NCI-H1105 treated with DMSO at 0.1 percent for 48 hours (cell line): ENCODE results near the gene CCDC54.
"Not testable (repeated sequence)": the region's sequence is repeated elsewhere in the genome, so short reads cannot be mapped to it uniquely, and the experiment has no call there.

Experiments
- DNase-seq: peaks from one replicate; lab custom pipeline; 2025; lab: John Stamatoyannopoulos, UW

Gene CCDC54

DNA sequence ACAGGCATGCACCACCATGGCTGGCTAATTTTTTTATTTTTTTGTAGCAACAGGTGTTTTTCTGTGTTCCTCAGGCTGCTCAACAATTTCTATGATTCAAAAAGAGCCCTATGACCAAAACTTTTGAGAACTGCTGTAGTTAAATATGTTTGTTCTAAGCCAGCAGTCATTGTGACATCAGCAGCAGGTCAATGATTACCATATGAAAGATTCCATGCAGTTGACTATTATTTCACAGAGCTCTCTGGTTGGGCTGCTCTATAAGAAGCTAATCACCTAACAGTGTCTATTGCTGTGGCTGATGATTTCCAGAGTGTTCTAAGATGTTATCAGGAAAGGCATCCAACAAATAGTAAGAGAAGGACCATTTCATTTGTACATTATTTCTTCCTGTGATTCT is at the start of gene CCDC54:
CCDC54 (plus strand) TSS at position 289 of the 400 bp plus-strand sequence. CDS start 149 bp downstream, outside the sequence.
- no peak for DNase-seq

GRCh38 chr3:107328069-107328468 is 49.2 kb upstream of the CCDC54 start:
- no peak for DNase-seq

DNA sequence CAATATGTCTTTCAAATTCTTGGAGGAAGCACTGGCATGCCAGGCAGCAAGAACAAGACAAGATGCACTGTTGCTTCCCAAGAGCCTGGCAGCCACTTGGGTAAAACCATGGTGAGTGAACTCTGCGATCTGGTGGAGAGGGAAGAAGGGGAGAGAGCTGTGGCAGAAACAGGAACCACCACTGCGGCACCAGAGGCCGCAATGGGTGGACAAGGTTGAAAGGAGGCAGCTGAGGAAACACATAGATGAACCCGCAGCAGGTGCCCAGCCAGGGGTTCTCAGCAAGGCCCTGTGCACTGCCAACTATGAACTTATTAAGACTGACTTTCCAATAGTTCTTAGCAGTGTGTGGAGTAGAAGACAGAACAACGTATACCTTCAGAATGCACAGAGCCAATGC is 48.2 kb upstream of the CCDC54 start:
- DNase-seq: no peak

DNA sequence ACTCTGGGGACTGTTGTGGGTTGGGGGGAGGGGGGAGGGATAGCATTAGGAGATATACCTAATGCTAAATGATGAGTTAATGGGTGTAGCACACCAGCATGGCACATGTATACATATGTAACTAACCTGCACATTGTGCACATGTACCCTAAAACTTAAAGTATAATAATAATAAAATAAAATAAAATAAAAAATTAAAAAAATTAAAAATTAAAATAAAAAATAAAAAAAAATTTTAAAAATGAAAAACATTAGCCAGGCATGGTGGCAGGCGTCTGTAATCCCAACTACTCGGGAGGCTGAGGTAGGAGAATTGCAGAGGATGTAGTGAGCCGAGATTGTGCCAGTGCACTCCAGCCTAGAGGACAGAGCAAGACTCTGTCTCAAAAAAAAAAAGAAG is 37.5 kb upstream of the CCDC54 start:
- not testable (repeated sequence) for DNase-seq

- no peak for DNase-seq
These were observed 32.5 kb upstream of the CCDC54 start for GRCh38 chr3:107344722-107345121.

DNA sequence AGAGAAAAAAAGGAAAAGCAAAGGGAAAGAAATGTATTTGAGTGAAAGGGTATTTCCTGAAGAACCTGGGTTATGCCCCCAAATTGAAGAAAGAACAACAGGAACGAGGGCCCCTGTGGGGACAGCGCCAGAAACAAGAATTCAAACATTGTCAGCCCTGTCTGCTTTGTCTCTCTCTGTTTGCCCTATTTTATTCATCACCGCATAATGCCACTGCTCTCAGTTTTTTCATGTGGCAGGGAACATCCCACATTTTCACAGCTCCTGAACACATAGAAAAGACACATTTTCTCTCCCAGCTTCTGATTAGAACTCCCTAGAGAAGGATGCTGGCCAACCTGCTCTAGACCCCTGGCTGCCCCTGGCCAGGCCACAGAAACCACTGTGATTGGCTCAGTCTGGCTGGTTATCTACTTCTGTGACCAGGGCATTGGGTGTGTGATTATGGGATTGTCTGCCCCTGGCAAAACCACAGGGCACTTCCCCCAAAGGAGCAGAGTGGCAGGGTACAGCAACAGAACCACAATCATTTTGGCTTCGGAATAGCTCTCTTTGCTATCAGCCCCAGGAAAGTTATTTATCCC is 31.3 kb upstream of the CCDC54 start:
- DNase-seq: no peak

- no peak for DNase-seq
These were observed 30.7 kb upstream of the CCDC54 start for GRCh38 chr3:107346564-107346963.

DNA sequence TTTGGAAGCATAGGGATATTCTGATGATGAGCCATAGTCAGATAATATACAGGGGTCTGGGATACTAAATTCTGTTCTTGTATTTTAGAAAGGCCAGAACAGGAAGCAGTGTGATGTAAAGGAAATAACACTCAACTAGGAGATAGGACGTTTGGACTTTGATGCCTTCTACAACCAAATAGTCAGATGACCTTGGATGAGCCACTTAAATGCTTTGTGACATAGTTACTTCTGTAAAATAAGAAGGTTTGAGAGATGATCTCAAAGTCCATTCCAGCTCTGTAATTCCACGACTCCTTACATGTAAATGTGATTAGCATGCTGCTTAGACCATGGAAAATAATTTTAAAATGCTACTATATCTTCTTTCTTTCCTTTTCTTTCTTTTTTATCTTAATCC is 29.5 kb upstream of the CCDC54 start:
- no peak for DNase-seq

- no peak for DNase-seq
These were observed 20.5 kb upstream of the CCDC54 start for GRCh38 chr3:107356706-107357105.

- no peak for DNase-seq
These were observed 15.6 kb upstream of the CCDC54 start for GRCh38 chr3:107361633-107362032.

DNA sequence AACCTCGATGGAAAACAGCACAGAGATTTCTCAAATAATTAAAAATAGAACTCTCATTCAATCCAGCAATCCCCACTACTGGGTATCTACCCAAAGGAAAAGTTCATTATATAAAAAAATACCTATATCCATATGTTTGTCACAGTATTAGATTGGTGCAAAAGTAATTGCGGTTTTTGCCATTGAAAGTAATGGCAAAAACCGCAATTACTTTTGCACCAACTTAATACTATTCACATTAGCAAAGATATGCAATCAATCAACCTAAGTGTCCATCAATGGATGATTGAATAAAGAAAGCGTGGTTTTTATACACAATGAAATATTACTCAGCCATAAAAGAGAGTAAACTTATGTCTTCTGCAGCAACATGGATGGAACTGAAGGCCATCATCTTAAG is 12.2 kb upstream of the CCDC54 start:
- no peak for DNase-seq

DNA sequence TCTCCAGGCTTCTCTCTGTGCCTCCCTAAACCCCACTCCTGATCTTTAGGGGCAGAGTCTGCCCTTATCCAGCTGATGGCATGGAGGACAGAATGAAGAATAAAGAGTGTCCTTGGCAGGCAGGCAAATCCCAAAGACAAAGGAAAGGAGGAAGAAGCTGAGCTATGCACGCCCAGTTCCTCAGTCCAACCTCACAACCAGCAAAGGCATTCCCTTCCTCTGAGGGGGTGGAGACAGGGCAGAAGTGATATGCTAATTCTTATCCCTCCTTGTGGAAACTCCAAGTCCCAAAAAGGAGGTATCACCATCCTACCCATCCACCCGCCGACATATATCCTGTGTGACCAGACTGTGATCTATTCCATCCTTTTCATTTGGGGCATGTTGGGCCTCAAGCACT is 10.5 kb upstream of the CCDC54 start:
- DNase-seq: no peak

GRCh38 chr3:107367353-107367752 is 9.9 kb upstream of the CCDC54 start:
- no peak for DNase-seq

DNA sequence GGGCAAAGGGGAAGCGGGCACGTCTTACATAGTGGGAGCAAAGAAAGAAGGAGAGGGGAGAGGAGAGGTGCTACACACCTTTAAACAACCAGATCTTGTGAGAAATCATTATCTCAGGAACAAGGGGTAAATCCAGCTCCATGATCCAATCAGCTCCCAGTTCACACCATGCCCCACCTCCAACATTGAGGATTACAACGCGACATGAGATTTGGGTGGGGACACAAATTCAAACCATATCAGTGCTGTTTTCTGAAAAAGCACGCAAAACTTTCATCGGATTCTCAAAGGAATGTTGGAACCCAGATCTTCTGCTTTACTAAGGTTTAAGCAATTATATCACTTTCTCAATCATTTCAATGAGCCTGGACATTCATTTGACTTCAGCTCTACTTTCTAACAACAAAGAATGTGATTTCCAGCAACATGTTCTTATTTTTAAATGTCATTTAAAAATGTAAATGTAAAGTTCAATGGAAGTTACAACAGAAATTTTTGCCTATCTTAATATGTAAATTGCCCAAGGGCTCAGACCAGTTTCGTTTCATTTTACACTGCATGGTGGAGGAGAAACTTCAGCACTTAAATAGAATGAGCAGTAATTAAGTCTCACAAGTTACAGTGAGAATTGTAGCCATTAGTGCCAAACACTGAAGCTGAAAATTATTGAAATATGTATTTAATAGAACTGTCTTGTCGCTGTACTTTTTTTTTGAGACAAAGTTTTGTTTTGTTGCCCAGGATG is 8.4 kb upstream of the CCDC54 start:
- DNase-seq: no peak

- DNase-seq: no peak
These were observed 7.4 kb upstream of the CCDC54 start for GRCh38 chr3:107369791-107370190.

DNA sequence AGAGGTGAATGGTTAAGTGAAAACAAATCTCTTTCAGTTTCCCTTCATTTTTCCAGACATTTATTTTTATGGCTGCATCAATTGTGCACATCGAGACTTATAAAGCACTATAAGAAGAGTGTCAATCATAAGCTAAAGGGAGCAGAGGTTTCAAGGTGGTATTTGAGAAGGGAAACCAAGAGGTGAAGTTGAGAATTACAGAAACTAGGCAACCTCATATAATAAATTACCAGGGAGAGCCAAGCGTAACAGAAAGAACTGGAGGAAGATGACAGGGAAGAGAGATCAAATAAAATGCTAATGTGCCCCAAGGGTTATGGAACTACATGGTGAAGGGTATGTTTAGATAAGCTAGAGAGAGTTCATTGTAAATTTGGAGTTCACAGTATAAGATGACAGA is 6.3 kb upstream of the CCDC54 start:
- no peak for DNase-seq

DNA sequence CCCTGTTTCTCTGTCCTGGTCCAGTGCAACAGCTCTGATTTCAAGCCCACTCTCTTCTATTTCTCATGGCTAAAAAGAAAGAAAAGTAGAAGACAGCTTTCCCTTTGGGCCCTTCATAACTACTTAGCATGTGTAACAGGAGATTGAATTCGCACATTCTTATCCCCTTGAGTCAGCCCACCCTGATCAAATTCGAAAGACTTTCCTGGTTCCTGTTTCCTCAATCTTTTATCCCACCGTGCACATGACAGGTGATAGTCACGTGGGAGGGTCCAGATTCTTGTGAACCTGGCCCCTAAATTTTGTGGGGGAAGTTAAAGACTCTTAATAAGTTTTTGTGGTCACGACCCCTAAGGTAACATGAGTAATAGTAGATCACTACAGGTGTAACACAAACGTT is 4.7 kb upstream of the CCDC54 start:
- no peak for DNase-seq

- no peak for DNase-seq
These were observed 3.3 kb upstream of the CCDC54 start for GRCh38 chr3:107373896-107374295.

DNA sequence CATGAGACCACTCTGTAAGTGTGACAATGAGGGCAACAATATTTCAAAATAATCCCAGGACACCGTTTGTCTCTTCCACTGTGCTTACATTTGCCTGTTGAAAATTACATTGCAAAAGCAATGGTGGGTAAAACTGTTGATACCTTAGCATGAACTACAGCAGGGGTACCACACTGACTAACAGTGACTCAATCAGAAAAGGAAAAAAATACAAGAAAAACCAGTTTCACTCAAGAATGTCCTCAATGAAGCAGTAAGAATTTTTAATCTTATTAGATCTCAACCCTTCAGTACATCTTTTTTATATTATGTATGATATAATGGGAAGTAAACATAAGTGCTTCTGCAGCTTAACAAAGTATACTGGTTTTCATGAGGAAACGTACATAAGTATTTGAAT is 1.6 kb upstream of the CCDC54 start:
- no peak for DNase-seq

DNA sequence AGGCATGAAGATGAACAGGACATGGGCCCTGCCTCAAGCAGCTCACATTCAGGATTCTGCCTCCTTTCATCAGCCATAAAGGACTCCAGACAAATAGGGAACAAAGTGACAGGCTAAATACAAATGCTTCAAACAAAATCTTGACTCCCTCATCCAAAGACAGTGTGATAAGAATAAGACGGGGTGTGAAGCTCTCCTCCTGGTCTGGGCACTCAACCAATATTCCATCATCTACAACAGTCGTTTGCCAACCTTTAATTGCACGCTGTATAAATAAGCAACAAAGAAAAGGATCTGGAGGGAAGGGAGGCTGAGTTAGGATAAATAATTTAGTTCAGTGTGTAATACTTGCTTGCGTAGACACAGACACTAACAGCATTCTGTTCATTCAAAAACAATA is 5.4 kb downstream of the CCDC54 start:
- peak; percentile 50 for DNase-seq

DNA sequence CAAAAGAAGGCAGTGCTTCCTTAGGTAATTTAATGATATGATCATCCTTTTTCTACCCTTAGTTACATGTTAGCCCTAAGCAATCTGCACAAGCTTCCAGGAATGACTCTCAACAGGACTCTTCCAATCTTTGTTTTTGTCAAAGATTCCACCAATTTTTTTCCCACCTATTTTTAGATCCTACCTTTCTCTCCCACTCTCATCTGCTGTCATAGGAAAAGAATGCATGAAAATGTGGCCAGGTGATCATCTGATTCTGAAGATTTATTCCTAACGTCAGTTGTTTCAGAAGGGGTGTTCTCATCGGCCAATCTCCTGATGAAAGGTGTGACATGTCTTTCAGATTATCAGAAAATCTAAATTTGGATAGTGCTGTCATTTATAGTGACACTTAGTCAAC is 7.2 kb downstream of the CCDC54 start:
- DNase-seq: no peak

DNA sequence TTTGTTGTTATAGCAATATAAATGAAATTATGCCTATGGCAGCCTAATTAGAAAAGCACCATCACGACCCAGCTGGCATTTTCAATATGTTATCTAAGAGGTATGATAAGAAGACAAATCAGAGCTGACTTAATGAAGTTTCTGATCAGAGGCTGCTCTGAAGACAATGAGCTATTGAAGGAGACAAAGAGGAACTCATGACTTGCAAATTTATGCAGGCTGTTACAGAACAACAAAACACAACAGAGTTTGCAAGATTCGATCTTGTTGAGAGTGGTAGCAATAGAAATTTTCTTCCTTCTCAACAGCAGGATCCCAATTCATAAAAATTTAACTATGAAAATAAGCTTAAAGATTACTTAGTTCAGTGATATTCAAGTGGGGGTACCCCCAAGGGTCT is 7.7 kb downstream of the CCDC54 start:
- DNase-seq: no peak

- DNase-seq: no peak
These were observed 10.3 kb downstream of the CCDC54 start for GRCh38 chr3:107387555-107387954.

DNA sequence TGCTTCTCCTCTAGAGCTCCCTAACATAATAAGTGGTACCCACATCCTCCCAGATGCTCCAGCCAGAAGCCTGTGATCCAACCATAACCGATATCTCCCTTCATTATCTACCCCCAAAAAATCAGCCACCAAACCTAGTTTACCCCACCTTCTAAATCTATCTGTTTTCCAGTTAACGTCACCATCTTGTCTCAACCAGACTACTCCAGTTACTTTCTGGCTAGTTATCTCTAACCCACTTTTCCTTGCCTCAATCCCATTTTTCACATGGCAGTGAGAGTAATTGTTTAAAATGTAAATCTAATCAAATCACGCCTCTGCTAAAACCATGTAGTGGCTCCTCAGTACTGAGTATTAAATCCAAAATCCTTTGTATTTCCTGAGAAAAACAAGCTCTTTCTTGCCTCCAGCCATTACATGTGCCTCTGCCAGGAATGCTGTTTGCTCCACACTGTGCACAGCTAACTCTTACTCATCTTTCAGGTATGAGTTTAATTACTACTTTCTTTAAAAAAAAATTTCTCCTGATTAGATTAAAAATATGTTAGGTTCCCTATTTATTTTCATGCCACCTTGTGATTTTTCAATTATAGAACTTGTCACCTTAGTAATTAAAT is 15.4 kb downstream of the CCDC54 start:
- no peak for DNase-seq
